ENCODE measurements around the gene PPIL1.

The PPIL1 gene

GRCh38 chr6:36863670-36864540 is 10.7 kb downstream of the PPIL1 start:
- TF ChIP-seq TCF12 (IDR thresholded peaks at IDR 0.05; ENCODE audit: low read depth) (no peak), CEBPB (IDR thresholded peaks at IDR 0.05) (no peak), MAX (IDR thresholded peaks at IDR 0.05) (no peak), USF1 (IDR thresholded peaks at IDR 0.05) (no peak), TAF1 (IDR thresholded peaks at IDR 0.05; ENCODE audit: low read depth) (no peak), FOXM1 (IDR thresholded peaks at IDR 0.05; ENCODE audit: borderline replicate concordance, low read depth) (no peak), REST (IDR thresholded peaks at IDR 0.05; ENCODE audit: low read depth) (no peak), CREB1 (IDR thresholded peaks at IDR 0.05; ENCODE audit: low read depth) (no peak), YY1 (IDR thresholded peaks at IDR 0.05; ENCODE audit: low read depth) (no peak), EP300 (IDR thresholded peaks at IDR 0.05; ENCODE audit: borderline replicate concordance) (no peak), RAD21 (IDR thresholded peaks at IDR 0.05; ENCODE audit: low read depth) (no peak), ZBTB7A (IDR thresholded peaks at IDR 0.05; ENCODE audit: low read depth) (no peak)

GRCh38 chr6:36862848-36863382 is 11.7 kb downstream of the PPIL1 start:
- TF ChIP-seq TAF1 (IDR thresholded peaks at IDR 0.05; ENCODE audit: low read depth) (no peak), EGR1 (IDR thresholded peaks at IDR 0.05) (no peak), MAX (IDR thresholded peaks at IDR 0.05) (no peak), CEBPB (IDR thresholded peaks at IDR 0.05) (no peak), USF1 (IDR thresholded peaks at IDR 0.05) (no peak), REST (IDR thresholded peaks at IDR 0.05; ENCODE audit: low read depth) (no peak), CREB1 (IDR thresholded peaks at IDR 0.05; ENCODE audit: low read depth) (no peak), FOXM1 (IDR thresholded peaks at IDR 0.05; ENCODE audit: borderline replicate concordance, low read depth) (no peak), ZBTB7A (IDR thresholded peaks at IDR 0.05; ENCODE audit: low read depth) (no peak), EP300 (IDR thresholded peaks at IDR 0.05; ENCODE audit: borderline replicate concordance) (no peak), TCF12 (IDR thresholded peaks at IDR 0.05; ENCODE audit: low read depth) (no peak), NFIC (IDR thresholded peaks at IDR 0.05) (no peak), TEAD4 (IDR thresholded peaks at IDR 0.05) (no peak), RAD21 (IDR thresholded peaks at IDR 0.05; ENCODE audit: low read depth) (no peak), YY1 (IDR thresholded peaks at IDR 0.05; ENCODE audit: low read depth) (no peak)

- TF ChIP-seq TAF1 (IDR thresholded peaks at IDR 0.05; ENCODE audit: low read depth) (no peak), MAX (IDR thresholded peaks at IDR 0.05) (no peak), REST (IDR thresholded peaks at IDR 0.05; ENCODE audit: low read depth) (no peak), EGR1 (IDR thresholded peaks at IDR 0.05) (no peak), NFIC (IDR thresholded peaks at IDR 0.05) (no peak), ZBTB7A (IDR thresholded peaks at IDR 0.05; ENCODE audit: low read depth) (no peak), RAD21 (IDR thresholded peaks at IDR 0.05; ENCODE audit: low read depth) (no peak), FOXM1 (IDR thresholded peaks at IDR 0.05; ENCODE audit: borderline replicate concordance, low read depth) (no peak)
Measured at GRCh38 chr6:36862164-36862847, 12.3 kb downstream of the PPIL1 start.
